Amniotic stem cell (primary cell): ENCODE results near the gene CLSTN1.
"Not testable (repeated sequence)": the region's sequence is repeated elsewhere in the genome, so short reads cannot be mapped to it uniquely, and the experiment has no call there.

Experiments used
- DNase-seq: peaks from one replicate; lab custom pipeline; 2025; lab: John Stamatoyannopoulos, UW

The CLSTN1 gene

GRCh38 chr1:9761855-9762254 lies 61.9 kb downstream of the CLSTN1 start:
- no peak for DNase-seq

GRCh38 chr1:9760824-9761223 lies 62.9 kb downstream of the CLSTN1 start:
- DNase-seq = no peak

GRCh38 chr1:9759939-9760338 lies 63.8 kb downstream of the CLSTN1 start:
- no peak for DNase-seq

GRCh38 chr1:9758559-9759121 lies 65.1 kb downstream of the CLSTN1 start:
- no peak for DNase-seq

- no peak for DNase-seq
These were observed 68.2 kb downstream of the CLSTN1 start for GRCh38 chr1:9755441-9755995.

GRCh38 chr1:9753121-9753531 lies 70.6 kb downstream of the CLSTN1 start:
- DNase-seq = peak; percentile 58

- DNase-seq = no peak
These were observed 71.8 kb downstream of the CLSTN1 start for GRCh38 chr1:9751971-9752370.

GRCh38 chr1:9749361-9749760 lies 74.4 kb downstream of the CLSTN1 start:
- no peak for DNase-seq

- DNase-seq = not testable (repeated sequence)
These were observed 75.4 kb downstream of the CLSTN1 start for GRCh38 chr1:9748391-9748790.

GRCh38 chr1:9746651-9747050 lies 77.1 kb downstream of the CLSTN1 start:
- DNase-seq = no peak

GRCh38 chr1:9746211-9746610 lies 77.6 kb downstream of the CLSTN1 start:
- DNase-seq = no peak

- no peak for DNase-seq
These were observed 79.5 kb downstream of the CLSTN1 start for GRCh38 chr1:9744106-9744799.

- no peak for DNase-seq
These were observed 86.1 kb downstream of the CLSTN1 start for GRCh38 chr1:9737671-9738070.

- DNase-seq = no peak
These were observed 86.7 kb downstream of the CLSTN1 start for GRCh38 chr1:9737057-9737456.

- no peak for DNase-seq
These were observed 87.5 kb downstream of the CLSTN1 start for GRCh38 chr1:9736241-9736640.

GRCh38 chr1:9735800-9736199 lies 88.0 kb downstream of the CLSTN1 start:
- DNase-seq = no peak

GRCh38 chr1:9733160-9733789 lies 90.5 kb downstream of the CLSTN1 start:
- no peak for DNase-seq

GRCh38 chr1:9732123-9732971 lies 91.4 kb downstream of the CLSTN1 start:
- DNase-seq = no peak

- no peak for DNase-seq
These were observed 92.2 kb downstream of the CLSTN1 start for GRCh38 chr1:9731561-9731960.

- DNase-seq = no peak
These were observed 92.7 kb downstream of the CLSTN1 start for GRCh38 chr1:9731051-9731537.

GRCh38 chr1:9730096-9730901 lies 93.5 kb downstream of the CLSTN1 start:
- no peak for DNase-seq
